Activated CD8-positive, alpha-beta T cell treated with anti-CD3 and anti-CD28 coated beads for 36 hours (primary cell): ENCODE measurements around the gene PPP2R2B. TPM values are rescaled to one million over a fixed set of nuclear protein-coding genes. Genes with fewer than 3 reads are reported as not detected.

ENCODE experiments used
- ATAC-seq: fragments of 200-7000 bp; cut with Tn5 transposase; one replicate; pipeline ENCODE4 v1.10.0; 2021; ENCODE audit warnings: mild to moderate bottlenecking, moderate library complexity
- CTCF ChIA-PET: fragments of 350-600 bp; sonication (Branson Sonifier 250); formaldehyde crosslinking; loops from one replicate; lab custom pipeline; 2021; ENCODE audit warnings: antibody characterized with exemption; lab: Charles Lee
- POLR2A ChIA-PET: fragments of 350-600 bp; sonication (Branson Sonifier 250); formaldehyde crosslinking; loops from one replicate; lab custom pipeline; 2021; ENCODE audit warnings: antibody characterized with exemption; lab: Charles Lee
- DNase-seq: peaks from one replicate; pipeline ENCODE4 v3.0.0-alpha.2; 2020
- H3K27ac Mint-ChIP-seq: one replicate; pipeline ENCODE4 v1.8.0; 2021; ENCODE audit warnings: mild to moderate bottlenecking, mixed read lengths
- H3K27me3 Mint-ChIP-seq: one replicate; pipeline ENCODE4 v1.8.0; 2021; ENCODE audit warnings: mixed read lengths
- H3K36me3 Mint-ChIP-seq: one replicate; pipeline ENCODE4 v1.8.0; 2021; ENCODE audit warnings: low read depth, mixed read lengths
- H3K4me1 Mint-ChIP-seq: one replicate; pipeline ENCODE4 v1.8.0; 2021; ENCODE audit warnings: low read depth, mixed read lengths
- H3K4me3 Mint-ChIP-seq: one replicate; pipeline ENCODE4 v1.8.0; 2021; ENCODE audit warnings: mild to moderate bottlenecking, moderate library complexity, mixed read lengths
- H3K9me3 Mint-ChIP-seq: one replicate; pipeline ENCODE4 v1.8.0; 2021; ENCODE audit warnings: mixed read lengths
- intact Hi-C: fragments of 100-400 bp; cut with micrococcal nuclease; formaldehyde crosslinking; loops from one replicate; pipeline ENCODE4 v1.10.0; 2022
- total RNA-seq, 2 experiments: library from RNA; stranded (reverse); gene quantifications; one replicate each; pipeline ENCODE4 v1.2.3, GENCODE V29; 2021
- TF ChIP-seq, protein P1 (sequence below): fragments of 200-600 bp; IDR thresholded peaks from one replicate; pipeline ENCODE4 v1.8.0; 2022; ENCODE audit warnings: antibody characterized with exemption, mild to moderate bottlenecking

Gene PPP2R2B
- total RNA-seq, 2 experiments from 2014 or later = 0.56 to 0.65 TPM

DNA sequence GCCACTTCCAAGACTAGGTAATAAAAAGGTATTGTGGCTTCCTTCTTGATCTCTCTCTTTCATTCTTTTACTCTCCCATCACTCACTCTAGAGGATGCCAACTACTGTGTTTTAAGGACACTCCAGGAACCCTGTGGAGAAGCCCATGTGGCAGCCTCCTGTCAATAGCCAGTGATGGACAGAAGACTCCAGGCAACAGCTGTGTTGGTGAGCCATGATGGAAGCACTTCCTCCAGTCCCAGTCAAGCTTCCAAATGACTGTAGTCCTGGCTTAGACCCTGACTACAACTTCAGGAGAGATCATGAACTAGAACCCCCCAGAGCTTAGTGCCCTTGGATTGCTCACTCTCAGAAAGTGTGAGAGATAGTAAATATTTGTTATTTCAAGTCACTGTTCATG lies 123.9 kb downstream of the PPP2R2B start:
- H3K4me3 Mint-ChIP-seq = no peak overlapping the region
- H3K4me1 Mint-ChIP-seq = peaks cover 48% of the 10 kb centered on the region
- POLR2A ChIA-PET = no interaction called here
- CTCF ChIA-PET = interaction anchor here (1.0 kb wide), 1 partner anchor 93 kb away, joined by 3 read pairs; no protein-coding TSS in a partner anchor
- DNase-seq (no peak), ATAC-seq (no peak)
- TF ChIP-seq, protein P1, sequence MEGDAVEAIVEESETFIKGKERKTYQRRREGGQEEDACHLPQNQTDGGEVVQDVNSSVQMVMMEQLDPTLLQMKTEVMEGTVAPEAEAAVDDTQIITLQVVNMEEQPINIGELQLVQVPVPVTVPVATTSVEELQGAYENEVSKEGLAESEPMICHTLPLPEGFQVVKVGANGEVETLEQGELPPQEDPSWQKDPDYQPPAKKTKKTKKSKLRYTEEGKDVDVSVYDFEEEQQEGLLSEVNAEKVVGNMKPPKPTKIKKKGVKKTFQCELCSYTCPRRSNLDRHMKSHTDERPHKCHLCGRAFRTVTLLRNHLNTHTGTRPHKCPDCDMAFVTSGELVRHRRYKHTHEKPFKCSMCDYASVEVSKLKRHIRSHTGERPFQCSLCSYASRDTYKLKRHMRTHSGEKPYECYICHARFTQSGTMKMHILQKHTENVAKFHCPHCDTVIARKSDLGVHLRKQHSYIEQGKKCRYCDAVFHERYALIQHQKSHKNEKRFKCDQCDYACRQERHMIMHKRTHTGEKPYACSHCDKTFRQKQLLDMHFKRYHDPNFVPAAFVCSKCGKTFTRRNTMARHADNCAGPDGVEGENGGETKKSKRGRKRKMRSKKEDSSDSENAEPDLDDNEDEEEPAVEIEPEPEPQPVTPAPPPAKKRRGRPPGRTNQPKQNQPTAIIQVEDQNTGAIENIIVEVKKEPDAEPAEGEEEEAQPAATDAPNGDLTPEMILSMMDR = no peak
- H3K27me3 Mint-ChIP-seq = no peaks in the 10 kb centered on the region
- peaks cover 7% of the 10 kb centered on the region for H3K9me3 Mint-ChIP-seq
- no peak overlapping the region for H3K27ac Mint-ChIP-seq
- intact Hi-C loops = no loop called here
- H3K36me3 Mint-ChIP-seq = peaks cover 10% of the 10 kb centered on the region

DNA sequence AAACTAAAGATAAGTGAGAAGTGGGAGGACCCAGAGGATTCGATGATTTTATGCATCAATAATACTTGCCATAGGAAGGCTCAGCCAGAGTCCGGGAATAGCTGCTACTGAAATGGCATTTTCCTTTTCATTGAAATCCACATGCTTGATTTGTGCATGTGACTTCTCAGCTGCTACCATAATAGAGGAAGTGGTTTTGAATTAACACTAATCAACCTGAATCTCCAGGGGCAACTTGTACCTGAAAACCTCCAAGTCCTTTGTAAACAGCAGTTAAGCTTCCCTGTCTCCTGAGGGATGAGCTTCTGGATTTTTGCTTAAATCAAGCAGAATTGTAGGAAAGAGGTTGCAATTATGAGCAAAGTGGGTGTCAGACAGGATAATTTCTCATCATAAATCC lies 124.9 kb downstream of the PPP2R2B start:
- peak overlapping the region; percentile 85 for H3K27ac Mint-ChIP-seq
- CTCF ChIA-PET = no interaction called here
- H3K4me3 Mint-ChIP-seq = no peak overlapping the region
- peaks cover 10% of the 10 kb centered on the region for H3K36me3 Mint-ChIP-seq
- H3K9me3 Mint-ChIP-seq = peaks cover 11% of the 10 kb centered on the region
- intact Hi-C loops = no loop called here
- no peak for ATAC-seq
- no peak for DNase-seq
- POLR2A ChIA-PET = no interaction called here
- no peaks in the 10 kb centered on the region for H3K27me3 Mint-ChIP-seq
- H3K4me1 Mint-ChIP-seq = peaks cover 41% of the 10 kb centered on the region
- TF ChIP-seq, protein P1 = no peak

DNA sequence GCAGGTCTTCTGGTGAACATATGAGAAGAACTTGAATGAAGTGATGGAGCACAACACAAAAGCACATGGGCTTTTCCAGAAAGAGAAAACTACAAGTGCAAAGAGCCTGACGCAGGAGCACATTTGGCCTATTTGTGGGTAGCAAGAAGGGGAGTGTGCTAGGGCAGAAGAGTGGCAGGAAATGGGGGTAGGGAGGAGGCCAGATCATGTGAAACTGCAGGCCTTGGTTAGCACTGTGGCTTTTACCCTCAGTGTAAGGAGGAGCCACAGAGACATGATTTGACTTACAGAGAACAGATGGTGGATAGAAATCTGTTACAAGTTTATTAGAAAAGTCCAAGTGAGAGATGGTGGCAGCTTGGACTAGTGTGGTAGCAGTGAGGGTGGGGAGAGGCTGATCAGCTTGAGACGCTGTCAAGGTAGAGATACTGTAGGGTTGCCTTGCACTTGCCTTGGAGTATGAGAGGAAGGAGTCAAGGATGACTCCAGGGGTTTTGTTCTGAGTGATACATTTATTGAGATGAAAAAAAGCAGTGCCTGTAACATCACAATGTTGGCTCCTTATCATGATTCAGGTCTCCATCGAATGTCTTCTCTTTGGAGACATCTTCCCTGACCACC lies 126.7 kb downstream of the PPP2R2B start:
- peak; percentile 98 for ATAC-seq
- DNase-seq = peak; percentile 80
- ChIA-PET POLR2A (no interaction called here), CTCF (no interaction called here)
- H3K9me3 Mint-ChIP-seq = peaks cover 13% of the 10 kb centered on the region
- H3K4me3 Mint-ChIP-seq = no peak overlapping the region
- TF ChIP-seq, protein P1 = no peak
- H3K27me3 Mint-ChIP-seq = no peaks in the 10 kb centered on the region
- peak overlapping the region; percentile 85 for H3K27ac Mint-ChIP-seq
- intact Hi-C loops = no loop called here
- peaks cover 41% of the 10 kb centered on the region for H3K4me1 Mint-ChIP-seq
- H3K36me3 Mint-ChIP-seq = peaks cover 10% of the 10 kb centered on the region

DNA sequence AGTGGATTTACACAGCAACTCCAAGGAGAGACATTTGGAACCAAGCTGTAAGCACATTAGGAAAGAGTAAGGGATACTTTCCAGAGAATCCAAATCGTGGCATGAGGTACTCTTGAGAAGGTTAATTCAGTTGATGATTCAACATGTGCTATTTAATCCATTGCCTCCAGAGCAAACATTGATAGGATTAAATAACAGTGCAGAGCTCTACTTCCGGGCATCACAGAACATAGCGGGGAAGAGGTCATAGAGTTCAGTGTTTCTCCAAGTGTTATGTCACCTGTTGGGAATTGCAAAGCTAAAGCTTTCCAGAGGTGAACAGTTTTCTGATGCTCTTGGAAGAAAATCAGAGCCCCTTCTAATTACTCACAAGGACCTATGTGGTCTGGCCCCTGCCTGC lies 127.5 kb downstream of the PPP2R2B start:
- Mint-ChIP-seq H3K4me3 (no peak overlapping the region), H3K4me1 (peaks cover 41% of the 10 kb centered on the region), H3K9me3 (peaks cover 13% of the 10 kb centered on the region), H3K27ac (peak overlapping the region; percentile 85), H3K27me3 (no peaks in the 10 kb centered on the region), H3K36me3 (peaks cover 10% of the 10 kb centered on the region)
- intact Hi-C loops = no loop called here
- ChIA-PET POLR2A (no interaction called here), CTCF (no interaction called here)
- no peak for ATAC-seq
- DNase-seq = no peak
- TF ChIP-seq, protein P1 = no peak

DNA sequence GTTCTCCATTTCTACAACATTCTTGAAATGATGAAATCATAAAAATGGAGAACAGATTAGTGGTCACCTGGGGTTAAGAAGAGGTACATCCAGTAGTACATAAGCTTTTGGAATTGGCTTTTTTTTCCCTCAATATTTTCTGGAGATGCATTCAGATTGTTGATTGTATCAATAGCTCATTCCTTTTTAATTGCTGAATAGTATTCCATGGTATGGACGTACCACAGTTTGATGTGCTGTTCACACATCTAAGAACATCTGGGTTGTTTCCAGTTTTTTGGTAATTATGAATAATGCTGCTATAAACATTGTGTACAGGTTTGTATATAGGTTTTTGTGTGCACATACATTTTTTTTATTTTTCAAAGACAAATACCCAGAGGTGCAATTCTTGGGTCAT lies 130.0 kb downstream of the PPP2R2B start:
- Mint-ChIP-seq H3K4me1 (peaks cover 29% of the 10 kb centered on the region), H3K27ac (no peak overlapping the region), H3K9me3 (peaks cover 13% of the 10 kb centered on the region), H3K4me3 (no peak overlapping the region), H3K36me3 (peaks cover 10% of the 10 kb centered on the region), H3K27me3 (no peaks in the 10 kb centered on the region)
- intact Hi-C loops = no loop called here
- CTCF ChIA-PET = no interaction called here
- DNase-seq (no peak), ATAC-seq (no peak)
- POLR2A ChIA-PET = no interaction called here
- TF ChIP-seq, protein P1 = no peak
